ENCODE results near the gene PRKD2.
A peak's percentile ranks its signal among the peaks of the same experiment; 100 is the strongest.

The PRKD2 gene

GRCh38 chr19:46731007-46731501 lies 14.1 kb upstream of the PRKD2 start:
- Histone ChIP-seq H3K27ac (ENCODE audit: insufficient read depth, low read length, poor library complexity, severe bottlenecking) (no peak overlapping the region), H3K9me3 (ENCODE audit: control insufficient read depth, low read length) (no peaks in the 10 kb centered on the region), H3K4me3 (ENCODE audit: insufficient read depth, low read depth, low read length, poor library complexity, severe bottlenecking) (no peak overlapping the region), H3K36me3 (ENCODE audit: control insufficient read depth, insufficient read depth, low read length) (peaks cover 74% of the 10 kb centered on the region), H3K27me3 (replicated peaks; ENCODE audit: control insufficient read depth, insufficient read depth, low read length, poor library complexity, severe bottlenecking) (no peaks in the 10 kb centered on the region), H3K4me1 (ENCODE audit: control insufficient read depth, insufficient read depth, low read length, poor library complexity, severe bottlenecking) (peaks cover 4% of the 10 kb centered on the region)
- DNase-seq: no peak

GRCh38 chr19:46730595-46730994 lies 13.7 kb upstream of the PRKD2 start:
- Histone ChIP-seq H3K9me3 (ENCODE audit: control insufficient read depth, low read length) (no peaks in the 10 kb centered on the region), H3K27me3 (replicated peaks; ENCODE audit: control insufficient read depth, insufficient read depth, low read length, poor library complexity, severe bottlenecking) (no peaks in the 10 kb centered on the region), H3K27ac (ENCODE audit: insufficient read depth, low read length, poor library complexity, severe bottlenecking) (no peak overlapping the region), H3K36me3 (ENCODE audit: control insufficient read depth, insufficient read depth, low read length) (peaks cover 78% of the 10 kb centered on the region), H3K4me1 (ENCODE audit: control insufficient read depth, insufficient read depth, low read length, poor library complexity, severe bottlenecking) (peaks cover 4% of the 10 kb centered on the region), H3K4me3 (ENCODE audit: insufficient read depth, low read depth, low read length, poor library complexity, severe bottlenecking) (no peak overlapping the region)
- no peak for DNase-seq

GRCh38 chr19:46730187-46730586 lies 13.3 kb upstream of the PRKD2 start:
- Histone ChIP-seq H3K27me3 (replicated peaks; ENCODE audit: control insufficient read depth, insufficient read depth, low read length, poor library complexity, severe bottlenecking) (no peaks in the 10 kb centered on the region), H3K9me3 (ENCODE audit: control insufficient read depth, low read length) (no peaks in the 10 kb centered on the region), H3K27ac (ENCODE audit: insufficient read depth, low read length, poor library complexity, severe bottlenecking) (no peak overlapping the region), H3K4me1 (ENCODE audit: control insufficient read depth, insufficient read depth, low read length, poor library complexity, severe bottlenecking) (peaks cover 4% of the 10 kb centered on the region), H3K4me3 (ENCODE audit: insufficient read depth, low read depth, low read length, poor library complexity, severe bottlenecking) (no peak overlapping the region), H3K36me3 (ENCODE audit: control insufficient read depth, insufficient read depth, low read length) (peaks cover 82% of the 10 kb centered on the region)
- DNase-seq: no peak

GRCh38 chr19:46729696-46730095 lies 12.8 kb upstream of the PRKD2 start:
- Histone ChIP-seq H3K4me3 (ENCODE audit: insufficient read depth, low read depth, low read length, poor library complexity, severe bottlenecking) (no peak overlapping the region), H3K9me3 (ENCODE audit: control insufficient read depth, low read length) (no peaks in the 10 kb centered on the region), H3K27ac (ENCODE audit: insufficient read depth, low read length, poor library complexity, severe bottlenecking) (no peak overlapping the region), H3K4me1 (ENCODE audit: control insufficient read depth, insufficient read depth, low read length, poor library complexity, severe bottlenecking) (peaks cover 4% of the 10 kb centered on the region), H3K27me3 (replicated peaks; ENCODE audit: control insufficient read depth, insufficient read depth, low read length, poor library complexity, severe bottlenecking) (no peaks in the 10 kb centered on the region), H3K36me3 (ENCODE audit: control insufficient read depth, insufficient read depth, low read length) (peaks cover 87% of the 10 kb centered on the region)
- no peak for DNase-seq

DNA sequence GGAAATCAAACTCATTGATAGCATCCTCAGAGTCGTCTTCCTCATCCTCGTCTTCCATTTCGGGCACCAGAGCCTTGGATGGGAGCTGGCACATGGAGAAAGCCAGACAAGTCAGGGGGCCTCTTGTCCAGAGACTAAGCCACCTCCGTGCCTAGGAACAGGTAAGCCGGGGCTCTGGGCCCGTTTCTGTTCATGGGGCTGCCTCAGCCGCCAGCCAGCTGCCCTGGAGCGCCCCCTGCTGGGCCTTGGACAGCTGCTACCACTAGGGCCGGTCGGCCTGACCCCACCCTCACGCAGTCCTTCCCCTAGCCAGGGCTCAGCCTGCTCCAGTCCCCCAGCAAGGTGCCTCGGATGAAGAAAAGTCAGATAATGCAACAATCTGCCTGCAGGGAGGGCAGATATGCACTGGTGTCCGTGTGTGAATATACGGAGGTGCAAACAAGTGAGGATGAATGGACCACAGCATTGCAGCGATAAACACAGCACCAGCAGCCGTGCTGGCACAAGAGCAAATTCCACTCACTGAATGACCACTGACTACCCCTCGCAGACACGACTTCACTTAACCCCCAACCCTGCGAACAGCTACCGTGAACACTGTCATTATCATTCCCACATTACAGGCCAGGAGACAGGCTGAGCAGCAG lies 11.9 kb upstream of the PRKD2 start:
- Histone ChIP-seq H3K36me3 (ENCODE audit: control insufficient read depth, insufficient read depth, low read length) (peaks cover 89% of the 10 kb centered on the region), H3K27me3 (replicated peaks; ENCODE audit: control insufficient read depth, insufficient read depth, low read length, poor library complexity, severe bottlenecking) (no peaks in the 10 kb centered on the region), H3K27ac (ENCODE audit: insufficient read depth, low read length, poor library complexity, severe bottlenecking) (no peak overlapping the region), H3K4me1 (ENCODE audit: control insufficient read depth, insufficient read depth, low read length, poor library complexity, severe bottlenecking) (peaks cover 4% of the 10 kb centered on the region), H3K9me3 (ENCODE audit: control insufficient read depth, low read length) (no peaks in the 10 kb centered on the region), H3K4me3 (ENCODE audit: insufficient read depth, low read depth, low read length, poor library complexity, severe bottlenecking) (no peak overlapping the region)
- peak; percentile 58 to 73 (median 68) for DNase-seq

- Histone ChIP-seq H3K4me3 (ENCODE audit: insufficient read depth, low read depth, low read length, poor library complexity, severe bottlenecking) (no peak overlapping the region), H3K27ac (ENCODE audit: insufficient read depth, low read length, poor library complexity, severe bottlenecking) (no peak overlapping the region), H3K27me3 (replicated peaks; ENCODE audit: control insufficient read depth, insufficient read depth, low read length, poor library complexity, severe bottlenecking) (no peaks in the 10 kb centered on the region), H3K9me3 (ENCODE audit: control insufficient read depth, low read length) (no peaks in the 10 kb centered on the region), H3K4me1 (ENCODE audit: control insufficient read depth, insufficient read depth, low read length, poor library complexity, severe bottlenecking) (peaks cover 4% of the 10 kb centered on the region), H3K36me3 (ENCODE audit: control insufficient read depth, insufficient read depth, low read length) (peaks cover 88% of the 10 kb centered on the region)
- no peak for DNase-seq
These were observed 11.3 kb upstream of the PRKD2 start for GRCh38 chr19:46728208-46728607.

- H3K36me3 ChIP-seq (ENCODE audit: control insufficient read depth, insufficient read depth, low read length): peaks cover 88% of the 10 kb centered on the region
These were observed 10.8 kb upstream of the PRKD2 start for GRCh38 chr19:46727757-46728156.

GRCh38 chr19:46726971-46727501 lies 10.1 kb upstream of the PRKD2 start:
- H3K36me3 ChIP-seq (ENCODE audit: control insufficient read depth, insufficient read depth, low read length): peaks cover 91% of the 10 kb centered on the region
- H3K27ac ChIP-seq (ENCODE audit: insufficient read depth, low read length, poor library complexity, severe bottlenecking): no peak overlapping the region
- no peak for DNase-seq
- peaks cover 7% of the 10 kb centered on the region for H3K4me1 ChIP-seq (ENCODE audit: control insufficient read depth, insufficient read depth, low read length, poor library complexity, severe bottlenecking)
- no peak overlapping the region for H3K4me3 ChIP-seq (ENCODE audit: insufficient read depth, low read depth, low read length, poor library complexity, severe bottlenecking)
- no peaks in the 10 kb centered on the region for H3K27me3 ChIP-seq (replicated peaks; ENCODE audit: control insufficient read depth, insufficient read depth, low read length, poor library complexity, severe bottlenecking)
- H3K9me3 ChIP-seq (ENCODE audit: control insufficient read depth, low read length): no peaks in the 10 kb centered on the region

More at GRCh38 chr19:46727757-46728156, 10.8 kb upstream of the PRKD2 start:
- no peak for DNase-seq
- no peaks in the 10 kb centered on the region for H3K9me3 ChIP-seq (ENCODE audit: control insufficient read depth, low read length)
- peaks cover 7% of the 10 kb centered on the region for H3K4me1 ChIP-seq (ENCODE audit: control insufficient read depth, insufficient read depth, low read length, poor library complexity, severe bottlenecking)
- no peaks in the 10 kb centered on the region for H3K27me3 ChIP-seq (replicated peaks; ENCODE audit: control insufficient read depth, insufficient read depth, low read length, poor library complexity, severe bottlenecking)
- H3K27ac ChIP-seq (ENCODE audit: insufficient read depth, low read length, poor library complexity, severe bottlenecking): no peak overlapping the region
- H3K4me3 ChIP-seq (ENCODE audit: insufficient read depth, low read depth, low read length, poor library complexity, severe bottlenecking): no peak overlapping the region

DNA sequence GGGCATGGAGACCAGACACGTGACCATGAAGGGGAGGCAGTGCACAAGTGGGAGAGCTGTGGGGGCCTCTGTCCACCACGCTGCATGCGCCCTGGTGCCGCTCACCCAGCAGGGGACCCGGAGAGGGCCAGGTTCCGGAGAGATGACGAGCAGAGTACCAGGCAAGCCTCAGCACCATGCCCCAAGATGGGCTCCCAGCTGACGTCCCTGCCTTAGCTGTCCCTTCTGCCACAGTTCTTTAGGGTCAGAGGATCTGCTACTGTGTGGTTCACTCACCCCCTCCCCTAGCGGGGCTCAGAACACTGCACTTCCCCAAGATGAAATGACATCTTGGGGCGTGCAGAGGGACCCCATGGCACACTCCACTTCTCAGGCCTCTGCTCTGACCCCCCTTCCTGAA lies 9.6 kb upstream of the PRKD2 start:
- H3K4me3 ChIP-seq (ENCODE audit: insufficient read depth, low read depth, low read length, poor library complexity, severe bottlenecking): no peak overlapping the region
- no peak overlapping the region for H3K27ac ChIP-seq (ENCODE audit: insufficient read depth, low read length, poor library complexity, severe bottlenecking)
- H3K27me3 ChIP-seq (replicated peaks; ENCODE audit: control insufficient read depth, insufficient read depth, low read length, poor library complexity, severe bottlenecking): no peaks in the 10 kb centered on the region
- H3K4me1 ChIP-seq (ENCODE audit: control insufficient read depth, insufficient read depth, low read length, poor library complexity, severe bottlenecking): peaks cover 7% of the 10 kb centered on the region
- DNase-seq: no peak
- peaks cover 93% of the 10 kb centered on the region for H3K36me3 ChIP-seq (ENCODE audit: control insufficient read depth, insufficient read depth, low read length)
- no peaks in the 10 kb centered on the region for H3K9me3 ChIP-seq (ENCODE audit: control insufficient read depth, low read length)

DNA sequence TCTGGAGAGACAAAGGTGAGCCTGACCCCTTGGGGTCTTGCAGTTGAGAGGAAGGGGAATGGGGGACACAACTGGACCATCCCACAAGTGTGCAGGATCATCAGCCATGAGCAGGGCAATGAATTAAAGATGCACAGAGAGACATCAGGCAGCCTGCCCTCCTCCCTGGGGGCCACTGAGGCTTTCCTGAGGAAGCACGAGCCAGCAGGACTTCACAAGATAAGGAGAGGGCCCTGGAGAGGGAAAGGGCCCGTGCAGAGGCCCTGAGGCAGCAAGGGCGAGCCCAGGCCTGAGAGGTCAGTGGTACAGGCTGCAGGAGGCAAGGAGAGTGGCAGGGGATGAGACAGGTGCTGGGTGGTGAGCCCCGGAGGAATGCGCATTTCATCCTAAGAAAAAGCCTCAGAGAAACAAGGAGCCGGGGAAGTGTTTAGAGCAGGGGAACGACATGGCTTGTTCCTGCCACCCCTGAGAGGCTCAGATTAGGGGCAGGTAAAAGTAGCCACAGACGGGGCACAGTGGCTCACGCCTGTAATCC lies 9.0 kb upstream of the PRKD2 start:
- Histone ChIP-seq H3K27ac (ENCODE audit: insufficient read depth, low read length, poor library complexity, severe bottlenecking) (no peak overlapping the region), H3K4me1 (ENCODE audit: control insufficient read depth, insufficient read depth, low read length, poor library complexity, severe bottlenecking) (peaks cover 7% of the 10 kb centered on the region)
- DNase-seq: no peak

More for the DNA sequence above, 9.0 kb upstream of the PRKD2 start:
- H3K27me3 ChIP-seq (replicated peaks; ENCODE audit: control insufficient read depth, insufficient read depth, low read length, poor library complexity, severe bottlenecking): no peaks in the 10 kb centered on the region
- peaks cover 90% of the 10 kb centered on the region for H3K36me3 ChIP-seq (ENCODE audit: control insufficient read depth, insufficient read depth, low read length)
- no peak overlapping the region for H3K4me3 ChIP-seq (ENCODE audit: insufficient read depth, low read depth, low read length, poor library complexity, severe bottlenecking)
- H3K9me3 ChIP-seq (ENCODE audit: control insufficient read depth, low read length): no peaks in the 10 kb centered on the region

Measured in effector memory CD4-positive, alpha-beta T cell (primary cell).